T-helper 17 cell (primary cell): ENCODE measurements around the gene MED16. TPM values are rescaled to one million over a fixed set of nuclear protein-coding genes. Genes with fewer than 3 reads are reported as not detected.

Experiments
- ATAC-seq: fragments of 150-1000 bp; cut with Tn5 transposase; 2 replicates; pipeline ENCODE4 v1.10.0; 2021; ENCODE audit warnings: mild to moderate bottlenecking, moderate library complexity
- DNase-seq, 3 donors: peaks; one replicate each; pipeline versions ENCODE4 v3.0.0 to v3.0.0-alpha.2; 2020 to 2021
- H3K9me3 ChIP-seq: one replicate; pipeline ENCODE4 v1.7.0; 2013; ENCODE audit warnings: low read length, mild to moderate bottlenecking; ENCODE audit not compliant: control insufficient read depth, poor library complexity, severe bottlenecking
- H3K27ac Mint-ChIP-seq: one replicate; pipeline ENCODE4 v1.8.0; 2022; ENCODE audit warnings: mild to moderate bottlenecking, moderate library complexity, mixed read lengths
- H3K27me3 Mint-ChIP-seq: one replicate; pipeline ENCODE4 v1.8.0; 2022; ENCODE audit warnings: mixed read lengths
- H3K36me3 Mint-ChIP-seq: one replicate; pipeline ENCODE4 v1.8.0; 2022; ENCODE audit warnings: low read depth, mixed read lengths
- H3K4me1 Mint-ChIP-seq: one replicate; pipeline ENCODE4 v1.8.0; 2022; ENCODE audit warnings: mild to moderate bottlenecking, mixed read lengths
- H3K4me3 Mint-ChIP-seq: one replicate; pipeline ENCODE4 v1.8.0; 2022; ENCODE audit warnings: mild to moderate bottlenecking, moderate library complexity, mixed read lengths
- total RNA-seq, 4 donors: library from RNA in 2 of 4; stranded (reverse) in 2 of 4; gene quantifications; one replicate each; pipeline ENCODE4 v1.2.3 and lab custom pipeline; 2022 to 2026

MED16 gene
- total RNA-seq, 2 donors from 2014 or later = 59.6 to 71.3 TPM

GRCh38 chr19:925526-926322, 32.7 kb upstream of the MED16 start, which contains the start of gene ARID3A:
Gene ARID3A, plus strand, starts transcription at chr19:926035. Its CDS starts 3,494 bp downstream, at chr19:929529.
- no peaks in the 10 kb centered on the region for H3K36me3 Mint-ChIP-seq
- peak within 1 kb of the TSS; percentile 89 for H3K4me3 Mint-ChIP-seq
- DNase-seq (peak; percentile 61 to 65 (median 63)), ATAC-seq (peak; percentile 80)
- H3K9me3 ChIP-seq = no peaks in the 10 kb centered on the region
- H3K27me3 Mint-ChIP-seq = no peaks in the 10 kb centered on the region
- peak within 1 kb of the TSS; percentile 24 for H3K27ac Mint-ChIP-seq
- peaks cover 10% of the 10 kb centered on the region for H3K4me1 Mint-ChIP-seq

- no peaks in the 10 kb centered on the region for H3K9me3 ChIP-seq
- H3K4me3 Mint-ChIP-seq = peak overlapping the region; percentile 89
- no peaks in the 10 kb centered on the region for H3K36me3 Mint-ChIP-seq
- H3K4me1 Mint-ChIP-seq = peaks cover 10% of the 10 kb centered on the region
- no peak overlapping the region for H3K27ac Mint-ChIP-seq
- ATAC-seq = peak; percentile 66
- no peaks in the 10 kb centered on the region for H3K27me3 Mint-ChIP-seq
- no peak for DNase-seq
These were observed 32.1 kb upstream of the MED16 start for GRCh38 chr19:925087-925525.

- no peak overlapping the region for H3K27ac Mint-ChIP-seq
These were observed 31.6 kb upstream of the MED16 start for GRCh38 chr19:924553-925086.

GRCh38 chr19:920051-920864, 27.3 kb upstream of the MED16 start:
- no peaks in the 10 kb centered on the region for H3K36me3 Mint-ChIP-seq
- peak overlapping the region; percentile 91 for H3K27ac Mint-ChIP-seq
- peak; percentile 64 for ATAC-seq
- H3K4me3 Mint-ChIP-seq = peak overlapping the region; percentile 89
- peak; percentile 58 to 67 (median 60) for DNase-seq
- no peaks in the 10 kb centered on the region for H3K27me3 Mint-ChIP-seq
- H3K4me1 Mint-ChIP-seq = peaks cover 12% of the 10 kb centered on the region
- no peaks in the 10 kb centered on the region for H3K9me3 ChIP-seq

More at GRCh38 chr19:924553-925086, 31.6 kb upstream of the MED16 start:
- Mint-ChIP-seq H3K27me3 (no peaks in the 10 kb centered on the region), H3K4me1 (peaks cover 10% of the 10 kb centered on the region), H3K36me3 (no peaks in the 10 kb centered on the region), H3K4me3 (peak overlapping the region; percentile 89)
- ATAC-seq (no peak), DNase-seq (no peak)
- no peaks in the 10 kb centered on the region for H3K9me3 ChIP-seq

- H3K4me1 Mint-ChIP-seq = peaks cover 16% of the 10 kb centered on the region
- no peak overlapping the region for H3K27ac Mint-ChIP-seq
- peaks cover 2% of the 10 kb centered on the region for H3K36me3 Mint-ChIP-seq
- H3K27me3 Mint-ChIP-seq = no peaks in the 10 kb centered on the region
- peak overlapping the region; percentile 63 for H3K4me3 Mint-ChIP-seq
- no peak for DNase-seq
- peak; percentile 64 for ATAC-seq
- no peaks in the 10 kb centered on the region for H3K9me3 ChIP-seq
These were observed 26.4 kb upstream of the MED16 start for GRCh38 chr19:919199-920050.

GRCh38 chr19:918481-919198, 25.7 kb upstream of the MED16 start:
- Mint-ChIP-seq H3K4me3 (peak overlapping the region; percentile 63), H3K27me3 (no peaks in the 10 kb centered on the region), H3K4me1 (peaks cover 14% of the 10 kb centered on the region), H3K36me3 (peaks cover 2% of the 10 kb centered on the region), H3K27ac (no peak overlapping the region)
- DNase-seq (no peak), ATAC-seq (no peak)
- H3K9me3 ChIP-seq = no peaks in the 10 kb centered on the region

- DNase-seq (no peak), ATAC-seq (no peak)
- no peaks in the 10 kb centered on the region for H3K27me3 Mint-ChIP-seq
- no peaks in the 10 kb centered on the region for H3K9me3 ChIP-seq
- H3K36me3 Mint-ChIP-seq = peaks cover 2% of the 10 kb centered on the region
- peaks cover 15% of the 10 kb centered on the region for H3K4me1 Mint-ChIP-seq
- H3K27ac Mint-ChIP-seq = no peak overlapping the region
- peak overlapping the region; percentile 87 for H3K4me3 Mint-ChIP-seq
These were observed 25.1 kb upstream of the MED16 start for GRCh38 chr19:918152-918437.

- ATAC-seq = peak; percentile 3
- H3K36me3 Mint-ChIP-seq = peaks cover 2% of the 10 kb centered on the region
- peak within 1 kb of the TSS; percentile 87 for H3K4me3 Mint-ChIP-seq
- H3K9me3 ChIP-seq = no peaks in the 10 kb centered on the region
- H3K4me1 Mint-ChIP-seq = peaks cover 15% of the 10 kb centered on the region
- H3K27ac Mint-ChIP-seq = no peak within 1 kb of the TSS
- peak in 1 of 3 donors; percentile 29 for DNase-seq
- no peaks in the 10 kb centered on the region for H3K27me3 Mint-ChIP-seq
These were observed 24.6 kb upstream of the MED16 start, which contains the start of gene KISS1R for GRCh38 chr19:917323-918151. Gene KISS1R, plus strand, starts transcription at chr19:917333. Its CDS starts 170 bp downstream, at chr19:917503.

GRCh38 chr19:916645-917322, 23.8 kb upstream of the MED16 start:
- H3K27me3 Mint-ChIP-seq = no peaks in the 10 kb centered on the region
- H3K36me3 Mint-ChIP-seq = peaks cover 2% of the 10 kb centered on the region
- ATAC-seq = no peak
- no peak overlapping the region for H3K27ac Mint-ChIP-seq
- peaks cover 12% of the 10 kb centered on the region for H3K4me1 Mint-ChIP-seq
- H3K9me3 ChIP-seq = no peaks in the 10 kb centered on the region
- no peak for DNase-seq
- peak overlapping the region; percentile 67 for H3K4me3 Mint-ChIP-seq

- H3K9me3 ChIP-seq = no peaks in the 10 kb centered on the region
- H3K27me3 Mint-ChIP-seq = no peaks in the 10 kb centered on the region
- H3K27ac Mint-ChIP-seq = peak within 1 kb of the TSS; percentile 89
- ATAC-seq = peak; percentile 62
- peak within 1 kb of the TSS; percentile 92 for H3K4me3 Mint-ChIP-seq
- H3K4me1 Mint-ChIP-seq = peaks cover 25% of the 10 kb centered on the region
- H3K36me3 Mint-ChIP-seq = peaks cover 6% of the 10 kb centered on the region
- DNase-seq = peak; percentile 80 to 88 (median 85)
These were observed 20.2 kb upstream of the MED16 start, which contains the start of gene R3HDM4 for GRCh38 chr19:913080-913748. Gene R3HDM4, minus strand, starts transcription at chr19:913219. Its CDS starts 62 bp downstream, at chr19:913157.
